ENCODE measurements around the gene NUS1.
"Not testable (repeated sequence)": the region's sequence is repeated elsewhere in the genome, so short reads cannot be mapped to it uniquely, and the experiment has no call there.

The NUS1 gene

DNA sequence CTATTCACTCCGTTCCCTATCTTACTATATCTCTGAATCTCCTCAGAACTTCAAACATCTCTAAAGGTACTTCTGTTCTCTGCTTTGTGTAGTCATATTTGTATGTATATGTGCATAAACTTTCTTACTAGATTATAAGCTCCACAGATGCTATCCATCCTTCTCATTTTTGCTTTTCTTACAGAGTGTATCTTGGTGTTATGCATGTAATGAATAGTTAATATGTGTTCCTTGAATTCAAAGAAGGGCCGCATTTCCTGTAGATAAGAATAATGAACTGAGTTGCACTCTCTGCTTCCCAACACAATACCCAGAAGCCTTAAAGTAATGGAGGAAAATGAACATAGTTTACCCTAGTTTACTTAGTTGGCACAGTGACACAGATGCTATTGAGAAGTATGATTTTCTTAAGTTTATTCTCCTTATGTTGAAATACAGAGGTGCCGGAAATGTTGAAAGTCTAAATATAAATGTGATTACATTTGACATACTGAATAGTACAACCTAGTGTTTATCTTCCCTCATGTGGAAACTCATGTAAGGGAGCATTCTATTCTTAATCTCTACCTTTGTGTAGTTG, 6.0 kb downstream of the NUS1 start:
- H3K4me1 Mint-ChIP-seq = peaks cover 75% of the 10 kb centered on the region
- H3K27ac Mint-ChIP-seq = no peak overlapping the region
- no peaks in the 10 kb centered on the region for H3K9me3 Mint-ChIP-seq
- H3K36me3 Mint-ChIP-seq (ENCODE audit: low read depth) = peaks cover 47% of the 10 kb centered on the region
- H3K27me3 Mint-ChIP-seq = no peaks in the 10 kb centered on the region
- ATAC-seq (no peak), DNase-seq (no peak)
- H3K4me3 Mint-ChIP-seq = no peak overlapping the region

DNA sequence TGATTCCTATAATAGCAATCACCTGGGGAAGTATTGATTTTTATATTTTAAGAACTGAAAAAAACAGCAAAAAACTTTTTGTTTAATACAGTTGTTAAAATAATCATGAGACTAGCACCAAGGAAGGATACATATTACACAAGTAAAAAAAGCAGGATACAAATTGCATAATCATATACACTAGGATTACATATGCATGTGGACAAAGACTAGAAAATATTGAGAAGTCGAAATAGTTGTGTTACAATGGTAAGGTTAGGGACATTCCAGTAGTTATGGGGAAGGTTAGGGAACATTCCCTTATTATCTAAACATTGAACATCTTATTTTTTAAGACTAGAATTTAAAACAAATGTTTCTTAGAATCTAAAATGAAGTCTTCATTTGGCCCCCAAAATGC, 9.5 kb downstream of the NUS1 start:
- H3K9me3 Mint-ChIP-seq = no peaks in the 10 kb centered on the region
- H3K27ac Mint-ChIP-seq = no peak overlapping the region
- DNase-seq (no peak), ATAC-seq (no peak)
- peaks cover 62% of the 10 kb centered on the region for H3K4me1 Mint-ChIP-seq
- H3K4me3 Mint-ChIP-seq = no peak overlapping the region
- no peaks in the 10 kb centered on the region for H3K27me3 Mint-ChIP-seq
- peaks cover 36% of the 10 kb centered on the region for H3K36me3 Mint-ChIP-seq (ENCODE audit: low read depth)

DNA sequence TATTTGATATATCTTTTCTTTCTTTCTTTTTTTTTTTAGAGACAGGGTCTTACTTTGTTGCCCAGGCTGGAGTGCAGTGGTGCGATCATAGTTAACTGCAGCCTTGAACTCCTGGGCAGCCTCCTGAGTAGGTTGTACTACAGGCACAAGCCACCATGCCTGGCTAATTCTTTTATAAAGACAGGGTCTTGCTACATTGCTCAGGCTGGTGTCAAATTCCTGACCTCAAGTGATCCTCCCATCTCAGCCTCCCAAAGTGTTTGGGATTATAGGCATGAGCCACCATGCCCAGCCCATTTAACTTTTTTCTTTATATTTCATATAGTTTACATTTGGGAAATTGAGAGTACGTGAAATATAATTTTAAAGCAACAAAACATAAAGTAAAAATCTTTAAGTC, 10.1 kb downstream of the NUS1 start:
- H3K9me3 Mint-ChIP-seq = no peaks in the 10 kb centered on the region
- H3K27me3 Mint-ChIP-seq = no peaks in the 10 kb centered on the region
- H3K4me3 Mint-ChIP-seq = no peak overlapping the region
- DNase-seq (no peak), ATAC-seq (no peak)
- H3K36me3 Mint-ChIP-seq (ENCODE audit: low read depth) = peaks cover 31% of the 10 kb centered on the region
- H3K4me1 Mint-ChIP-seq = peaks cover 58% of the 10 kb centered on the region
- no peak overlapping the region for H3K27ac Mint-ChIP-seq

DNA sequence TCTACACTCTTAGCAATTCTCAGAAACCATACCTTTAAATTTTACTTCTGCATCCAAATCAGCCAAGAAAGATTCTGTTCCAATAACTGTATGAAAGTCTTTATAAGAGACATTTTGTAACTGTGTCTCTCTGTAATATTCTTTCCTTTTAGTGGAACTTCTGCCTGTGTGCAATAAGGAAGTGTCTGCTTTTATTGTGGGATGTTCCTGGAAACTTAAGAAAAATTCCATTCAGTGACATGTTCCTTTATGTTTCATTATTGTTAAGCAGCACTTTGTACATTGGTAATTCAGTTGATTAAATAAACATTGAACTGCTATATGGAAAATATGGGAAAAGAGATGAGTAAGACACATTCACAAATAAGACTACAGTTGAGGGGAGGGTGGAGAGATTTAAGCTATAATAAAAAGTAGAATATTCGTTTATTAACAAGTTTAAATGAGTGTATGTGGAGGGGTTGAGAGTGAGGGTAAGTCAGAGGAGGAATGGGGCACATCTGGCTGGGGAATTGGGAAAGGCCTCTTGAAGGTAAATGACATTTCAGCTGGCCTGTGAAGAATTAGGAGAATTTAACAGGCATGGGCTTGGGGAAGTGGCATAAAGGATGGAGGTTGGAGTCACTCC, 11.9 kb downstream of the NUS1 start:
- H3K9me3 Mint-ChIP-seq = no peaks in the 10 kb centered on the region
- ATAC-seq = no peak
- H3K27ac Mint-ChIP-seq = no peak overlapping the region
- peaks cover 49% of the 10 kb centered on the region for H3K4me1 Mint-ChIP-seq
- no peaks in the 10 kb centered on the region for H3K27me3 Mint-ChIP-seq
- no peak overlapping the region for H3K4me3 Mint-ChIP-seq
- H3K36me3 Mint-ChIP-seq (ENCODE audit: low read depth) = peaks cover 30% of the 10 kb centered on the region
- no peak for DNase-seq

DNA sequence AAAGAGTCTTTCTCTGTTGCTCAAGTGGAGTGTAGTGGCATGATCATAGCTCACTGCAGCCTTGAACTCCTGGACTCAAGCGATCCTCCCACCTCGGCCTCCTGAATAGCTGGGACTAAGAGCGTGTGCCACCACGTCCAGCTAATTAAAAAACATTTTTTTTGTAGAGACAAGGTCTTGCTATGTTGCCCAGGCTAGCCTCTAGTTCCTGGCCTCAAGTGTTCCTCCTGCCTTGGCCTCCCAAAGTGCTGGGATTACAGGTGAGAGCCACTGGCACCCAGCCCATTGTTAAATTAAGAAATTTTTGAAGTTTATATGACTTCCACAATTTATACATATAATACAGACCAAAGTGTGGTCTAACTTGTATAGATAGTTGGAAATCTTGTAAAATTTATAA, 14.3 kb downstream of the NUS1 start:
- not testable (repeated sequence) for H3K9me3 Mint-ChIP-seq, H3K27ac Mint-ChIP-seq, ATAC-seq, H3K4me3 Mint-ChIP-seq, DNase-seq, H3K27me3 Mint-ChIP-seq
- H3K4me1 Mint-ChIP-seq = peaks cover 29% of the 10 kb centered on the region
- H3K36me3 Mint-ChIP-seq (ENCODE audit: low read depth) = peaks cover 42% of the 10 kb centered on the region

DNA sequence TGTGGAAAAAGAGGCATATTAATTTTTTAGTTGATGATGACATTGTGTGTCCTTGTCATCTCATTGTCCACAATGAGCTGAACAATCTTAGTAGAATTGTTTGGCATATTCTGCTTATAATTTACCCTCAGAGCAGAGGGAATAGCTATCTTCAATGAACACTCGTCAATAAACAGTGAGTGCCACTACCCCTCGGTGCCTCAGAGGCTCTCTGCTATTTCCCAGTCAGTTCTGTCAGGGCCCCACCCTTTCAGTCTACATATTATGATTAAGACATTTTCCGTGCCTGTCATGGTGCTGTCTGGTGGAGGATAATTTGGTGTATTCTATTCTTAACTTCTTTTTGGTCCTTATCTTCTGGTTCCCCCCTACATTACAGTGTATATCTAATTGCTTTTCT, 31.2 kb downstream of the NUS1 start:
- peaks cover 5% of the 10 kb centered on the region for H3K4me1 Mint-ChIP-seq
- no peak for DNase-seq
- H3K9me3 Mint-ChIP-seq = no peaks in the 10 kb centered on the region
- ATAC-seq = no peak
- H3K4me3 Mint-ChIP-seq = no peak overlapping the region
- peak overlapping the region; percentile 15 for H3K27ac Mint-ChIP-seq
- no peaks in the 10 kb centered on the region for H3K27me3 Mint-ChIP-seq
- peaks cover 20% of the 10 kb centered on the region for H3K36me3 Mint-ChIP-seq (ENCODE audit: low read depth)

DNA sequence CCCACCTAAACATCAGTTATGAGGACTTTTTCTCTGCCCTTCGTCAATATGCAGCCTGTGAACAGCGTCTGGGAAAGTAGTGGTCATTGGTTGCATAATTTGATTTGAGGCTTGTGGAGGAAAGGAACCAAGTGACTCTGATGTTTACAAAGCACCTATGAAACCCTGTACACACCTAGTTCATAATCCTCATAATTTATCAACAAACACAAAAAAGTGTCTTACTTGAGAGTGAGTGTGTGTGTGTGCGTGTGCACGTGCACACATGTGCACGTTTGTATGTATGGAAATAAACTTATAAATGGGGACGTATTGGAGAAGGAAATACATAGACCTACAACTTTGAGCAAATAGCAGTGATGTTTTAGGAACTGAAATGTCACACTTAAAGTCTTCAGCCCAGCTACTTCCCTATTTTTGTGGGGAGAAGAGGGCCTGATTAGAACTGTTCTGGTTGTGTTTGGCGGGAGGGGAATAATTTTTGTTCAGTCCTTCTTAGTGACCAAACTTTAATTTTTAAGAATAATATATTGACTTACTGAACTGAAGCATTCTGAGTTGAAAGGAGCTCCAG, 31.8 kb downstream of the NUS1 start:
- not testable (repeated sequence) for H3K9me3 Mint-ChIP-seq, ATAC-seq, H3K4me1 Mint-ChIP-seq, H3K27me3 Mint-ChIP-seq, H3K4me3 Mint-ChIP-seq, DNase-seq
- peaks cover 22% of the 10 kb centered on the region for H3K36me3 Mint-ChIP-seq (ENCODE audit: low read depth)
- H3K27ac Mint-ChIP-seq = peak overlapping the region; percentile 15

DNA sequence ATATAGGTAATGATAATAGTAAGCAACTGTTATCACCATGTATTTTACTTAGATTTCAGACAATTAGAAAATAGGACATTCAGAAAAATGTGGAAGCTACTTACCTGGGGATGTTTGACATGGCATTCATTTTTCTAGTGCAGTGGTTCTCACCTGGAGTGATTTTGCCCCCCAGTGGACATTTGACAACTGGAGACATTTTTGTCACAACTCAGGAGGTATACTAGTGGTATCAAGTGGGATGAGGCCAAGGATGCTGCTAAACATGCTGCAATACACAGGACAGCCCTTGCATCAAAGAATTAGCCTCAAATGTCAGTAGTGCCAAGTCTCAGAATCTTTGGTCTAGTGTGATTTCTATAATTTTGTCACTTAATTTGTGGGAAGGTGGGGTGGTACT, 36.1 kb downstream of the NUS1 start:
- DNase-seq (no peak), ATAC-seq (no peak)
- no peak overlapping the region for H3K27ac Mint-ChIP-seq
- peaks cover 5% of the 10 kb centered on the region for H3K4me1 Mint-ChIP-seq
- H3K27me3 Mint-ChIP-seq = no peaks in the 10 kb centered on the region
- H3K9me3 Mint-ChIP-seq = no peaks in the 10 kb centered on the region
- no peak overlapping the region for H3K4me3 Mint-ChIP-seq
- H3K36me3 Mint-ChIP-seq (ENCODE audit: low read depth) = peaks cover 14% of the 10 kb centered on the region

DNA sequence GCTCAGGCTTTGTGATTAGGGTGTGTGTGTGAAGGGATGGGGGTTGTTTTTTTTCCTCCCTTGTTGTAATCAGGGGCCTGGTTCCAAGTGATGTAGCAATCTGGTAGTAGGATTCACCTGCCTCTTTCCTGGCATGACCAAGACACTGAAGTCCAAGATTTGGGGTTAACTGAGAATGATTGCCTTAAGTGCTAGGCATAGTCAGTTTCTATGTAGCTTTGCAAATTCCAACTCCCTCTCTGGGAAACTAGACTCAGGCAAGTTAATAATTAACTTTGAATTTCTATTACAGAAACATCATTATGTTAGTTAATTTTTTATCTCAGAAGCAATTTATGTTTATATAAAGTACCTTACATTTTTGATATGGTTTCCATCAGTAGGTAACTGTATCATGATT, 43.6 kb downstream of the NUS1 start:
- Mint-ChIP-seq H3K27ac (no peak overlapping the region), H3K4me1 (no peaks in the 10 kb centered on the region), H3K27me3 (no peaks in the 10 kb centered on the region), H3K36me3 (ENCODE audit: low read depth) (no peaks in the 10 kb centered on the region), H3K4me3 (no peak overlapping the region), H3K9me3 (peaks cover 3% of the 10 kb centered on the region)
- DNase-seq (no peak), ATAC-seq (no peak)

DNA sequence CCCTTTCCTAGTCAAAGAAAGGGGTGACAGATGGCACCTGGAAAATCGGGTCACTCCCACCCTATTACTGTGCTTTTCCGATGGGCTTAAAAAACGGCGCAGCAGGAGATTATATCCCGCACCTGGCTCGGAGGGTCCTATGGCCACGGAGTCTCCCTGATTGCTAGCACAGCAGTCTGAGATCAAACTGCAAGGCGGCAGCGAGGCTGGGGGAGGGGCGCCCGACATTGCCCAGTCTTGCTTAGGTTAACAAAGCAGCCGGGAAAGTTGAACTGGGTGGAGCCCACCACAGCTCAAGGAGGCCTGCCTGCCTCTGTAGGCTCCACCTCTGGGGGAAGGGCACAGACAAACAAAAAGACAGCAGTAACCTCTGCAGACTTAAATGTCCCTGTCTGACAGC, 46.3 kb downstream of the NUS1 start:
- H3K9me3 Mint-ChIP-seq; ATAC-seq; H3K4me3 Mint-ChIP-seq; H3K27me3 Mint-ChIP-seq; H3K27ac Mint-ChIP-seq; DNase-seq; H3K4me1 Mint-ChIP-seq; H3K36me3 Mint-ChIP-seq (ENCODE audit: low read depth): not testable (repeated sequence)

DNA sequence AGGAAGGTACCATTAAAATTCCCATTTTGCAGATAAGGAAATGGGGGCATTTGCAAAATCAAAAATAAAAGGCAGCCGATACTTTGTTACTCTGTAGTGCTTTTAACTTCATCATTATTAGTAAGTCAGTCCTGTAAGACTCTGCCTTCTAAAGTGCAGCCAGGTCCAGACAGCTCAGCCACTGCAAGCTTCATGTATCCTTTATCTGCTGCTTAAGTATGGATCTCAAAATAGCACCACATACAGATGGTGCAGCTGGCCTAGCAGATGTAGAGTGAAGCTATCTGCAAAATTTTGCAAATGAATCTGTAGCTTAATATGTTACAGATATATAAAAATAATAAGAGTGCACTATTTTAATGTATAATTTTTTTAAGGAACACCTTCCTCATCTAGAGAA, 53.4 kb downstream of the NUS1 start:
- no peak for ATAC-seq

DNA sequence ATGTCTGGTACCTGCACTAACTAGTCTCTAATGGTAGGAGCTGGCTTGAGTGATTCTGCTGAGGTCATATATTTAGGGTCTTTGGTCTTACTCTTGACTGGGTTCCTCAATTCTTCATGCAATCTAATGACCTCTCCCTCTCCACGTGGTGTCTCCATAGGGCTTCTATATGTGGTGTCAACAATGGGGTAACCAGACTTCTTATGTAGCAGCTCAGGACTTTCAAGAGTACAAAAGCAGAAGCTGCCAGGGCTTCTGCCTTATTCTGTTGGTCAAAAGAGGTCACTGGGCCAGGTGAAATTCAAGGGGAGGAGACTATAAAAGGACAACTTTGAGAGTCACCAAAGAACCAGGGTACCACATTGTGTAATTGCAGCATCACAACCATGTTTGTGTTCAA, 54.3 kb downstream of the NUS1 start:
- no peak for DNase-seq
- Mint-ChIP-seq H3K4me3 (no peak overlapping the region), H3K4me1 (peaks cover 2% of the 10 kb centered on the region), H3K36me3 (ENCODE audit: low read depth) (no peaks in the 10 kb centered on the region), H3K9me3 (peaks cover 8% of the 10 kb centered on the region), H3K27me3 (peaks cover 9% of the 10 kb centered on the region), H3K27ac (no peak overlapping the region)
- no peak for ATAC-seq

More for the DNA sequence above, 53.4 kb downstream of the NUS1 start:
- DNase-seq = no peak
- H3K27ac Mint-ChIP-seq = no peak overlapping the region
- no peak overlapping the region for H3K4me3 Mint-ChIP-seq
- peaks cover 6% of the 10 kb centered on the region for H3K27me3 Mint-ChIP-seq
- H3K4me1 Mint-ChIP-seq = peaks cover 2% of the 10 kb centered on the region
- H3K36me3 Mint-ChIP-seq (ENCODE audit: low read depth) = no peaks in the 10 kb centered on the region
- peaks cover 5% of the 10 kb centered on the region for H3K9me3 Mint-ChIP-seq

DNA sequence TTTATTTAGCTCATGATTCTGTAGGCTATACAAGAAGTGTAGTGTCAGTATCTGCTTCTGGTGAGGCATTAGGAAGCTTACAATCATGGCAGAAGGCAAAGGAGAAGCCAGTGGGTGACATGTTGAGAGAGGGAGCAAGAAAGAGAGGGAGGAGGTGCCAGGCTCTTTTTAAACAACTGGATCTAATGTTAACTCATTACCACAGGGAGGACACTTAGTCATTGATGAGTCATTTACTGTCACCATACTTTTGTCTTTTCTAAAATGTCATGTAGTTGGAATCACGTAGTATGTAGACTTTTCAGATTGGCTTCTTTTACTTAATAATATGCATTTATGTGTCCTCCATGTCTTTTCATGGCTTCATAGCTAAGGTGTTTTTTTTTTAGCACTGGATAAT, 58.1 kb downstream of the NUS1 start:
- H3K27me3 Mint-ChIP-seq = peaks cover 11% of the 10 kb centered on the region
- peaks cover 6% of the 10 kb centered on the region for H3K9me3 Mint-ChIP-seq
- no peaks in the 10 kb centered on the region for H3K36me3 Mint-ChIP-seq (ENCODE audit: low read depth)
- peaks cover 2% of the 10 kb centered on the region for H3K4me1 Mint-ChIP-seq
- peak; percentile 63 for ATAC-seq
- H3K27ac Mint-ChIP-seq = no peak overlapping the region
- no peak overlapping the region for H3K4me3 Mint-ChIP-seq
- DNase-seq = no peak

DNA sequence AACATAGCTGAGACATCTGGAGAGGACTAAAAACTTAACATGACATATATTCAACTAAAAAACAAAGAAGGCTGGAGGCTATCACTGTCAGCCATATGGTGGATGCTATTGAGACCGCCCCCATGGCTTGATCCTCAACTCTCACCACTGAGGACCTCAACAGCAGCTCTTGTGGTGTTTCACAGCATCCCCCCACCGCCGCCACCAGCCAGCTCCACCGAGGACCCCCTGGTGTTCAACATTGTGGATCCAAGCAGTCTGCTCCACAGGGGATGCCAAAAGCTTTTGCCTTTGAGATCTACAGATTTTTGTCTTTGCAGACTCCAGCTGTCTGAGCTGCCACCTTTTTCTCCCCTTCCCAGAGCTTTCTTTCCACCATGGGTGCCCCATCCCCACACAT, 64.6 kb downstream of the NUS1 start:
- no peak for DNase-seq
- Mint-ChIP-seq H3K4me1 (no peaks in the 10 kb centered on the region), H3K27me3 (peaks cover 14% of the 10 kb centered on the region), H3K9me3 (peaks cover 9% of the 10 kb centered on the region), H3K36me3 (ENCODE audit: low read depth) (no peaks in the 10 kb centered on the region), H3K4me3 (no peak overlapping the region), H3K27ac (no peak overlapping the region)
- ATAC-seq = no peak

DNA sequence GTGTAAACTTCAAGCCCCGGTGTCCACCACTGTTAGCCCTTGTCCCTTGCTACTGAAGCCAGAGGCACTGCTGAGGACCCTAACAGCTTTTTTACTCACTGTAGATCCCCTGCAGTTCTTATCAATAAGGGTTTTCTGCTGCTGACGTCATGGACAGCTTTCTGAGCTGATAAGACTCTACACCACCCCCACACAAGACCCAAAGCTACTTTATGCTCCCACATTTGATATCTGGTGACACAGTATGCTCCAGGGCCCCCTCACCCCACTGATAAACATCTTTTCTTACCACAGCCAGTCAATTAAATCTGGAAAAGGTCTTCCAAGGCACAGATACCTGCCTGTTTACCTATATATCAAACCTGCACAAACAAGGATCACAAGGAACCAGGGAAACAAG, 65.3 kb downstream of the NUS1 start:
- ATAC-seq = no peak
- no peak for DNase-seq
- Mint-ChIP-seq H3K27ac (no peak overlapping the region), H3K36me3 (ENCODE audit: low read depth) (no peaks in the 10 kb centered on the region), H3K4me3 (no peak overlapping the region), H3K4me1 (no peaks in the 10 kb centered on the region), H3K9me3 (peaks cover 7% of the 10 kb centered on the region), H3K27me3 (peaks cover 14% of the 10 kb centered on the region)
